ENCODE results near the gene MED25.

The MED25 gene

DNA sequence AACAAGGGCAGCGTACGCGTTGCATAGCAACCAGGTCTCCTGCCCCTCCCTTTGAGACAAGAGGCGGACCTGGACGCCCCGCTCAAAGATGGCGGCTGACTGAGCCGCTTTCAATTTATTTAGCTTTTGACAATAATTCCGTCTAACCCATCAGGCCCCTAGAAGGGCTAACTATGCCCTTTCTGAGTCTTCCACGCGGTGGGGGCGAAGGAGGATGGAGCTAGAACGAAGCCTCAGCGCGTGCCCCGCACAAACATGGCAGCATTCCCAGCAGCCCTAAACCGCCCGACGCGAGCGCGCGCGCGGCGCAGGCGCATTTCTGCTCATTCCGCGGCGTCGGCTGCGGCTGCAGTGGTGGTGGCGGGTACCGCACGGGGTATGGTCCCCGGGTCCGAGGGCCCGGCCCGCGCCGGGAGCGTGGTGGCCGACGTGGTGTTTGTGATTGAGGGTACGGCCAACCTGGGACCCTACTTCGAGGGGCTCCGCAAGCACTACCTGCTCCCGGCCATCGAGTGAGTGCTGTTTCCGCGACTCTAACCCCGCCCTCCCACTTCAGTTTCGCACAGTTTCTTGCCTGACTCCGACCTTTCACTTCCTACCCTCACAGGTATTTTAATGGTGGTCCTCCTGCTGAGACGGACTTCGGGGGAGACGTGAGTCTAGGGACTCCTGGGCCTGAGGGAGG is at the start of gene MED25:
TSS of gene MED25 (plus strand) at position 326 of the 685 bp plus-strand sequence. CDS start at position 379, 53 bp downstream.
- DNase-seq (ENCODE audit: low spot score), result peak; percentile 96

DNA sequence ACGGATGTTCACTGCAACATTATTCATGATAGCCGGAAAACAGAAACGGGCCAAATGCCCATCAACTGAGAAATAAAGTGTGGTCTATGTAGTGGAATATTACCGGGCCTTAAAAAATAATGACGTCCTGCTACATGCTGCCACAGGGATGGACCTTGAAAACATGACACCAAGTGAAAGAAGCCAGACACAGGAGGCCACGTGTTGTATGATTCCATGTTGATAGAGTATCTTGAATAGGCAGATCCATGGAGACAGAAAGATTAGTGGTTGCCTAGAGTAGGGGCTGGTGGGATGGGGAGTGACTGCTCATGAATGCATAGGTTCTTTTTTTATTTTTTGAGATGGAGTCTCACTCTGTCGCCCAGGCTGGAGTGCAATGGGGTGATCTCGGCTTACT is 47.6 kb upstream of the MED25 start:
- no peak for DNase-seq (ENCODE audit: low spot score)

DNA sequence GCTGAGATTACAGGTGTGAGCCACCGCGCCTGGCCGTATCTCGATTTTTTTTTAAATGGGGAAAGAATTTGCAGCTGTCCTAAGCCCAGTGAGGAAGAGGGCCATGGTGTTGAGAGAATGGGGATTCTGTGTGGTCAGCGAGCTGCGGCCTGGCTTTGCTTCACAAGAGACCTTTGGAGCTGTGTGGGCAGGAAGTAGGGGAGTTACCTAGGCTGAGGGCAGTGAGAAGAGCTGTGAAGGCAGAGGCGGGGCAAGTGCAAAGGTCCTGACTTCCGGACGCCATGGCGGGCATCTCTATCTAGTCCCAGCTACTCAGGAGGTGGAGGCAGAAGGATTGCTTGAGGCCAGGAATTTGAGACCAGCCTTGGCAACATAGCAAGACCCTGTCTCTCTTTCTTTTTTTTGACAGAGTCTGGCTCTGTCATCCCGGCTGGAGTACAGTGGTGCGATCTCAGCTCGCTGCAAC is 46.4 kb upstream of the MED25 start:
- DNase-seq (ENCODE audit: low spot score), result no peak

DNA sequence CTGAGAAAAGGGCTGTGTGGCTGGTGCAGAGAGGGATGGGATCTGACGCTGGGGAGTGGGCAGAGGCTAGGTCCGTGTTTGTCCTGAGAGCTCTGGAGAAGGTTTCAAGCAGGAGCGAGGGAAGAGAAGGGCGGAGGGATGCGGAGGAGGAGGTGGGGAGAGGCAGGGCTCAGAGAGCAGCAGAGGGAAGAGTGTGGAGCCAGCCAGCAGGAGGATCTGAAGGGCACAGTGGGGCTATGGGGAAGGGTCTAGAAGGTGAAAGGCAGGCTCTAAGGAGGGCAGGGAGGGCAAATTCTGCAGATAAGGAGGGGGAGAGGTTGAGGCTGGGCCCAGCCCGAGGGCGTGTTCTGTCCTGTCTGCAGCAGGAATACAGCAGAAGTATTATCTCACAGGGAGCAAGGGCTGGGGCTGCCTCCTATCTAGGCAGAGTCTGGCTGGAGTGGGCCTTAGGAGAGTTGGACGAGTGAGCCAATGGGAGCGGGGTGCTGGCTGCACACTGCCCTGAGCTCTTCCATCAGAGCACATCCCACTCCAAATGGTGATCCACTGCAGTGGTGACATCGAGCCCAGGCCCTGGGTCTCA is 45.1 kb upstream of the MED25 start:
- DNase-seq (ENCODE audit: low spot score), result peak; percentile 70

DNA sequence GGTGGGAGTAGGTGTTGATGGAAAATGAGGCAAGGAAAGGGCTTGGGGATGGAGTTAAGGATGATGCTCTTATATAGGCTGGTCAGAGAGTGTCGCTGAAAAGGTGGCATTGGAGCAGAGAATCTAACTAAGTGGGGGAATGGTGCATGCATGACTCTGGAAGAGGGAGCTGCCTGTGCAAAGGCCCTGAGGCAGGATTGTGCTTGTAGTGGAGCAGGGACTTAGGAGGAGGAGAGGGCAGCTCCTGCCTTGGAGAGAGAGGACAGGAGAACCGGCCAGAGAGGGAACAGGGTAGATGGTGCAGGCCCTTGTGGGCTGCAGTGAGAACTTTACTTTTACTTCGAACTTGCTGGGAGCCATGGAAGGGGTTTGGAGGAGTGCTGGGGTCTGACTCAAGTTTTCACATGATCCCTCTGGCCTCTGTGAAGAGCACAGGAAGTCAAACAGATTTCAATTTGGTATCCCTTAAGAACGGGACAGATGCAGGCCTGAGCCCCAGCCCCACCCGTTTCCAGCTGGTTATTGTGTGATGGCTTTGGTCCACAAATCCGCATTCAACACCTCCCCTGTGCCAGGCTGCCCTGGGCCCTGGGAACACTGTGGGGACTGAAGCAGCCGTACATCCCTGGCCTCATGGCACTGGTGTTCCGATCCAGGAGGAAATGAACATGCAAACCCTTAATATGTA is 44.3 kb upstream of the MED25 start:
- peak; percentile 27 for DNase-seq (ENCODE audit: low spot score)

DNA sequence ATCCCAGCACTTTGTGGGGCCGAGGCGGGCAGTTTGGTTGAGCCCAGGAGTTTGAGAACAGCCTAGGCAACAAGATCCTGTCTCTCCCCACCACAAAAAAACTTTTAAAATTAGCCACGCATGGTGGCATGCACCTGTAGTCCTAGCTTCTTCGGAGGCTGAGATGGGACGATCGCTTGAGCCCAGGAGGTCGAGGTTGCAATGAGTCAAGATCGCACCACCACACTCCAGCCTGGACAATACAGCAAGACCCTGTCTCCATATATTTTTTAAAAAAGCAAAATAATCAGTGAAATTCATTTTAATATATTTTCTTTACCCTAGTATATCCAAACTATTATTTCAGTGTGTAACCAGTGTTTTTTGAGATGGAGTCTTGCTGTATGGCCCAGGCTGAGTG is 43.1 kb upstream of the MED25 start:
- DNase-seq (ENCODE audit: low spot score), result no peak

DNA sequence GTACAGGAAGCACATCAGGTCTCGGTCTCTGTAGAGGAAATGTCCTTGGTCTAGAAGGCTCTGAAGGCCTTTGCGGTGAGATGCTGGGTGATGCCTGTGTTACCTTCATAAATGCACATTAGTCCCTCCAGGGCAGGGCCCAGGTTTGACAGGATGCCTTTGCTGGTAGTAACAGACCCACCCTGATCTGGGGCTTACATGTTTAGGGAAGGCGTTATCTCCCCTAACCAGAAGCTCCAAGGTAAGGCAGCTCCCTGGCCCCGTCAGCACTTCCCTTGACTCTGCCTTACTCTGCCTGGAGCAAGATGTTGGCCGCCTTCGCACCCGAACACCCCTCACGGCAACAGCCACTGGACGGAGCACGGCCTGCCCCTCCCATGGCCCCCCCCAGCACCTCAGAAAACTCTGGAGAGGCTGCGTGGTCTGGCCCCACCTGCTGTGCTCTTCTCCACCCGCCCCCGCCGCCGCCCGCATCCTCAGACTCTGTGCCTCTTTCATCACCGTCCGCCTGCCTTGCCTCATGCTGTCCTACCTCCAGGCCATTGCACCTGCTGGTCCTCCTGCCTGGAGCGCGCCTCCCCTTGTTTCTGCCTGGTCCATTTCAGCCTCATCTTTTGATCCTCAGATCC is 42.2 kb upstream of the MED25 start:
- peak; percentile 86 for DNase-seq (ENCODE audit: low spot score)

DNA sequence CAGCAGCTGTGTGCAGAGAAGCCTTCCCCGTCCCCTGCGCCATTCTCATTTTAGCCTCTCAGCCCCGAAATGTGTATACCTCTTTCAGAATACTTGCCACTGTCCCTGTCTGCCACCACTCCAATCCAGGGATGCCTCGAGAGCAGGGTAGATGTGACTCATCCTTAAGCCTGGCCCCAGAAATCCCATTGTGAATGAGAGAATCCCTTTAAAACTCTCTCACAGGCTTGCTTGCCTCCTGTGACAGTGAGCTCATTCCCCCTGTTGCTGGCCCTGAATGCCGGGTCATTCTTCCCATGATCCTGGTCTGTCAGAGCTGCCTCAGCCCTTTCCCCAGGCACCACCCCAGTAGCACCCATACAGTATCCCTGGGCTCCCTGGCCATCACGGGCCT is 41.7 kb upstream of the MED25 start:
- DNase-seq (ENCODE audit: low spot score), result peak; percentile 42

DNA sequence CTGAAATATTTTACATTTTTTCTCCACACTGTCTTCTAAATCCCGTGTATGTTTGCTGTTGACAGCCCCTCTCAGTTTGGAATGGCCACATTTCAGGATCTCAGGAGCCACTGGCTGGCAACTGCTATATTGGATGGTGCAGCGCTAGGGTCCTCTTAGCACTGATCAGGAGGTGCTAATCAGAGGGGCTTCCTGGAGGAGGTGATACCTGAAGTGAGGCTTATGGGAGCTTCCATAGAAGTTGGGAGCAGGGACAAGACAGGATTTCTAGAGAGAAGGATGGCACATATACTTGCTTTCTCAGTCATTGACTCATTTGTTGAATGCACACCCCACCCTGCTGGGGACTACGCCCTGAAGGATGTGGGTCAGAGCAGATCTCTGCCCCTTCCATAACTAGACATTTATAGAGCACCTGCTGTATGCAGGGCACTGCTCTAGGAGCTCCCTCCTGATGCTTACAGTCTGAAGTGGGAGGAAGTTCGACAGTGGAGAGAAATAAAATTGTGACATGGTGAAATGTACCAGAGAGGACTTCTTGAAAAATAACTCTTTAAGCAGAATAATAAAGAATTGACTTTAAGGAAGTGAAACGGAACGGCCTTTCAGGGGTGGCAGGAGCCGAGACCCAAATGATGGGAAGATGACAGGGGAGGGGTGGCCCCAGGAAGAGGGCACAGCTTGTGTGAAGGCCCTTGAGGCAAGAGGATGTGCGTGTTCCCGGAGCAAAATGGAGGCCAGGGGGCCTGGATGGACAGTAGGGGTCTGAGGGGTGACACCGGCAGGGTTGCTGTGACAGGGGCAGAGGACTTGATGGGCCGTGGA is 38.1 kb upstream of the MED25 start:
- no peak for DNase-seq (ENCODE audit: low spot score)

DNA sequence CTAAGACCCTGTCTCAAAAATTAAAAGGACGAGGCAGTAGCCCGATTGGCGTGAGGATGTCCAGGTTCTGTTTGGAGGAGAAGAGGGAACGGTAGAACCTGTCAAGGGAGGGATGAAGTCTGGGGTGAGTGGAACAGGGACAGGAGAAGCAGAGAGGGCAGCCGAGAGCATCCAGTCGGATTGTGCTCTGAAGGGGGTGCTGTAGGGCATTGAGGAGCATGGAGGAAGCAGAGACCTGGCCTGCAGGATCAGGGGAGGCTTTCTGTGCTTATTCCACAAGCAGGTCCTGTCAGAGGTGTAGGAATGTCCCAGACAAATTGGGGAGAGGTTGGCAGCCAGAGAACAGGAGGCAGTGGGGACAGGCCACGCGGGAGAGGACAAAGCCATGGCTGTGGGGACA is 37.2 kb upstream of the MED25 start:
- DNase-seq (ENCODE audit: low spot score), result no peak

DNA sequence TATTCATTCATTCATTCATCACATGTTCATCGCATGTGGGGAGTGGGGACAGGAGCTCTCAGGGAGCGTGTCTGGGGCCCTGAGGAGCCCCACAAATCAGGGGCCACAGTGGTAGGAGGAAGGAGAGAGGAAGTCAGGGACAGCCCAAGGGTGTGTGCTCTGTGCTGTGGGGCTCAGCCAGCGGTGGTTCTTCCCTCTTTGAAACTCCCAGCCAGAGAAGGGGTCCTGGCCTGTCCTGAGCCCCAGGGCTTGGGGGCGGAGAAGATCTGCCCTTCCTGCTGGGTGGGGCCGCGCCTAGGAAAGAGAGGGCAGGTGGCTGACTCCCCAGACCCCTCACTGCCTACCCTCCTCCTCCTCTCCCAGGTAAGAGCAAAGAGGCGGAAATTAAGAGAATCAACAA is 36.7 kb upstream of the MED25 start:
- DNase-seq (ENCODE audit: low spot score), result no peak

DNA sequence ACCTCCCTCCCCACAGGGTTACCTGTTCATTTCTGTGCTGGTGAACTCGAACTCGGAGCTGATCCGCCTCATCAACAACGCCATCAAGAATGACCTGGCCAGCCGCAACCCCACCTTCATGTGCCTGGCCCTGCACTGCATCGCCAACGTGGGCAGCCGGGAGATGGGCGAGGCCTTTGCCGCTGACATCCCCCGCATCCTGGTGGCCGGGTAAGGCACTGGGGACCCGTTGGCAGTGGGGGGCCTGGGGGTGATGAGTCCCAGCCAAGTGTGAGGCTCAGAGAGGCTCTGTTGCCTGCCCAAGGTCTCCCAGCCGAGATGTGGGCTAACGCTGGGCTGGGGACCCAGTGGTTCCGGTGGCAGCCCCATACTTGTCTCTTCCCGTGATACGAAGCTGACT is 35.6 kb upstream of the MED25 start:
- no peak for DNase-seq (ENCODE audit: low spot score)

DNA sequence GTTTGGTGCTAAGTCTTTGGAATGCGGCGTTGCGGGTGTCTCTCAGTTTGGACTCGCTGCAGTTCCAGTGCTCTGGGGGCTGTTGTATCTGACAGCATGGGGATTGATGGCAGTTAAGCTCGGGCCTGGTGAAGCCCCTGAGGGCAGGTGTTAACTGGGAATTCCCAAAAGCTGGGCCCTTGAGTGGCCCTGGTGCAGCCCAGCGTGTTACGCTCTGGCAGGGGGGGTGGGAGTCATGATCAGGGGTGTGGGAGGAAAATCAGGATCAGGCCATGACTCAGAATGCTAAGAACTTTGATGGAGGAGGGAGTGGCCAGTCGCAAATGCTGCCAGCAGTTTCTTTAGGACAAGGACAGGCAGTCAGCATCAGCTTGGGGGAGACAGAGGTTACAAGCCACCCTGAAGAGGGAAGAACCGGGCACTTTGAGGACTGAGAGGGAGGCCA is 31.7 kb upstream of the MED25 start:
- no peak for DNase-seq (ENCODE audit: low spot score)

DNA sequence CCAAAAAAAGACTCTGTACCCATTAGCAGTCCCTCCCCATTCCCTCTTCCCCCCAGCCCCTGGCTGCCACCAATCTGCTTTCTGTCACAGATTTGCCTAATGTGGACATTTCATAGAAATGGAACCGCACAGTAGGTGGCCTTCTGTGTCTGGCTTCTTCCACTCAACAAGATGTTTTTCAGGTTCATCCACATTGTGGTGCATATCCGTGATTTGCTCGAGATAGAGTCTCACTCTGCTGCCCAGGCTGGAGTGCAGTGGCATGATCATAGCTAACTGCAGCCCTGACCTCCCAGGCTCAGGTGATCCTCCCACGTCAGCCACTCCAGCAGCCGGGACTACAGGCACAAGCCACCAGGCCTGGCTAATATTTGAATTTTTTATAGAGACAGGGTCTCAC is 30.3 kb upstream of the MED25 start:
- DNase-seq (ENCODE audit: low spot score), result no peak

DNA sequence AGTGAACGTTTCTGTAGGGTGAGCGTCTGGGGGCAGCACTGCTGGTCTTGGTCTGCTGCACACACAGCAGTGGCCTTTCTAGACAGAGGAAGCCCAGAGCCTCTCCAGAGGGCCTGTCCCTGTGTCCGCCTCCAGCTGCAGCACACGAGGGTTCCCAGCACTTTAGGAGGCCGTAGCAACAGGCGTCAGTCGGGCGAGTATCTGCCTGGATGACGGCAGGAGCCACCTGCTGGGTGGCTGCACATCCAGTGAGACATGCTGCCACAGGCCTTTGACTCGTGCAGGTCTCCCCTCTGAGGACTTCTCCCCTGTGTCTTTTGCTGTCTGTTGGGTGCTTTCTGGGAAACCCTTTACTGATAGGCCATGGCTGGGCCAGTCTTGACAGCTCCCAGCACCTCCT is 29.2 kb upstream of the MED25 start:
- no peak for DNase-seq (ENCODE audit: low spot score)

DNA sequence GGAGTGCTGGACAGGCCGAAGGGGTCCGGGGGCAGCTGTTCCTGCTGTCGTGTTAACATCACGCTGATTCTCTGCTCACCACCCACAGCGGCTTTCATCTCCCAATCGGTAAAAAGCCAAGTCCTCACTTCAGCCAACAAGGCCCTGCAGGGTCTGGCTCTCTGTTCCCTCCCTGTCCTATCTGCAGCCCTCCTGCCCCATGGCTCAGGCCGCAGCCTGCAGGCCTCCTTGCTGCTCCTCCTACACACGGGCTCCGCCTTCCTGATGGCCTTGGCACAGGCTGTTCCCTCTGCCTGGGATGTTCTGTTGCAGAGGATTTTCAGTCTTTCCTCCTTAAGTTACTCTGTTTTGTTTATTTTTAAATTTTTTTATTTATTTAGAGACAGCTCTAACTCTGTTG is 27.2 kb upstream of the MED25 start:
- DNase-seq (ENCODE audit: low spot score), result no peak

DNA sequence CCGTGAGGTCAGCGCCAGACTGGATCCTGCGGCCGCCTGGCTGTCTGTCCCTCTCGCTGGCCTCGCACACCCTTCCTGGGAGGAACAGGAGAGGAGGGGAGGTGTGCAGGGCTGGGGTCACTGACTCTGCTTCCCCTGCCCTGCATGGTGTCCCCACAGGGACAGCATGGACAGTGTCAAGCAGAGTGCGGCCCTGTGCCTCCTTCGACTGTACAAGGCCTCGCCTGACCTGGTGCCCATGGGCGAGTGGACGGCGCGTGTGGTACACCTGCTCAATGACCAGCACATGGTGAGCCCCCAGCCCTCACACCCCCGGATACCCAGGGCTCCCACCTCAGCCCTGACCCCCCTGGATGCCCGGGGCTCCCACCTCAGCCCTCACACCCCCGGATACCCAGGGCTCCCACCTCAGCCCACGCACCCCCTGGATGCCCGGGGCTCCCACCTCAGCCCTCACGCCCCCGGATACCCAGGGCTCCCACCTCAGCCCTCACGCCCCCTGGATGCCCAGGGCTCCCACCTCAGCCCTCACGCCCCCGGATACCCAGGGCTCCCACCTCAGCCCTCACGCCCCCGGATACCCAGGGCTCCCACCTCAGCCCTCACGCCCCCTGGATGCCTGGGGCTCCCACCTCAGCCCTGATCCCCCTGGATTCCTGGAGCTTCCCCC is 26.2 kb upstream of the MED25 start:
- no peak for DNase-seq (ENCODE audit: low spot score)

DNA sequence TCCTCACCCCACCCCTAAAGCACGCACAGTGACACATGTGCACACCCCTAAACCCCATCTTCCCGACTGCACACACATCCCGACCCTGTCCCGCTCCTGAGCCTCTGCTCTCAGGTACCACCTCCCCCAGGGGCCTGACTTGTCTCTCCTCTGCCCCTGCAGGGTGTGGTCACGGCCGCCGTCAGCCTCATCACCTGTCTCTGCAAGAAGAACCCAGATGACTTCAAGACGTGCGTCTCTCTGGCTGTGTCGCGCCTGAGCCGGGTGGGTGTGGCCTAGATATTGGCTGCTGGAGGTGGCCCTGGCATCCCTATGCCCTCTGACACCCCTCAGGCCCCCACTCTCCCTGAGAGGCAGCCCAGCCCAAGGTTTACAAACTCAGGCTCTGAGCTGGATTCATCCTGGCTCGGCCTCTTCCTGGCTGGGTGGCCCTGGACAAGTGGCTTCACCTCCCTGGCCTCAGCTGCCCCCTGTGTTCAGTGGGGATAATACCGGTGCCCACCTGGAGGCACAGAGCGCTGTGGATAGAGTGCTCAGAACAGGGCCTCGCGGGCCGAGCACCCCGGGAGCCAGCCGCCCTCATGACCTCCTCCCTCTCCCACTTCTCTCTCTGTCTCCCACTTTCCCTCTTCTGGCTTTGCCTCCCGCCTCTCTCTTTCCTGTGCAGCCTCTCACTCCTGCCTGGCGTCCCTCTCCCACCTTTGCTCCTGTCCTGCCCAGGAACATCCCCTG is 25.1 kb upstream of the MED25 start:
- DNase-seq (ENCODE audit: low spot score), result no peak

DNA sequence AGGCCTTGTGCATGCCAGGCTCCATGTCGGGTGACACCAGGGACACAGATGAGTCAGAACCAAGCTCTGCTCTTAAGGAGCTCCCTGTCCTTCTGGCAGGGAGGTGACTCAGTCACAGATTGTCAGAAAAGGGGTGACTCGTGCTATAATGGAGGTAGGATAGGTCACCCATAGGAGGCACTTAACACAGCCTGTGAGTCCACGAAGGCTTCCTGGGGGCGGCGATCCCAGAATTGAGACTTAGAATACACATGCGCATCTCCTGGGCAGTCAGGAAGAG is 24.6 kb upstream of the MED25 start:
- no peak for DNase-seq (ENCODE audit: low spot score)

DNA sequence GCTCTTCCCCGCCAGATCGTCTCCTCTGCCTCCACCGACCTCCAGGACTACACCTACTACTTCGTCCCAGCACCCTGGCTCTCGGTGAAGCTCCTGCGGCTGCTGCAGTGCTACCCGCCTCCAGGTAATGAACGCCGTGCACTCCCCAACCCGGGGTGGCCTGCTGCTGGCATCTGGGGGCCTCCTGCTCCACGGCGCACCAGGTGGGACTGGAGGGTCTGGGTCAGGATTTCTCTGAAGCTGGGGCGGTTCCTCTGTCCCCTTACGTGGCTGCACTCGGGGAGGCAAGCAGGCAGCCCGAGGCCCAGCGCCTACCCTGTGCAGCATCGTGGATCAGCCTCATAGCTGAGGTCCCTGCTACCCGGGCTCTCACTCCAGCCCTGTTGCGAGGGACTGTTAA is 22.5 kb upstream of the MED25 start:
- DNase-seq (ENCODE audit: low spot score), result no peak

DNA sequence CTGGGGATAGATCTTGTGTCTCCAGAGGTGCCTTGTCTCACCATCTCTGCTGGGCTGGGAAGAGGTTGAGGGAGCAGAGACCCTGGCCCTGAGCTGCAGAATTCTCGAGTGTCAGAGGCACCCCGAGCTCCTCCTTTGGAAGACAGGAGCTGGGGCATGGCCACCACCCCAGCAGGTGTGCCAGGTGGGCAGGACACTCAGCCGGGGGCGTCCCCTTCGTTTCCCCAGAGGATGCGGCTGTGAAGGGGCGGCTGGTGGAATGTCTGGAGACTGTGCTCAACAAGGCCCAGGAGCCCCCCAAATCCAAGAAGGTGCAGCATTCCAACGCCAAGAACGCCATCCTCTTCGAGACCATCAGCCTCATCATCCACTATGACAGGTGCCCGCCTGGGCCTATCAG is 19.5 kb upstream of the MED25 start:
- DNase-seq (ENCODE audit: low spot score), result no peak

All from hematopoietic multipotent progenitor cell treated with erythropoietin and hydrocortisone succinate and interleukin-3 and kit ligand, for 17 days (in vitro differentiated cells).